Fibroblast of skin of right quadriceps (primary cell): ENCODE measurements around the gene SLC35F6.

ENCODE experiments used
- DNase-seq: peaks from one replicate; pipeline ENCODE4 v3.0.0-alpha.2; 2013

Gene SLC35F6

GRCh38 chr2:26764078-26764887 lies at the start of gene SLC35F6:
TSS of gene SLC35F6 (plus strand) at chr2:26764284. CDS start at chr2:26764350, 66 bp downstream.
- DNase-seq, result peak; percentile 81

GRCh38 chr2:26715528-26716270 lies 48.4 kb upstream of the SLC35F6 start:
- DNase-seq, result no peak

- no peak for DNase-seq
Measured at GRCh38 chr2:26716340-26716739, 47.7 kb upstream of the SLC35F6 start.

- DNase-seq, result no peak
Measured at GRCh38 chr2:26716769-26717168, 47.3 kb upstream of the SLC35F6 start.

GRCh38 chr2:26717362-26717761 lies 46.7 kb upstream of the SLC35F6 start:
- DNase-seq, result no peak

GRCh38 chr2:26718949-26719686 lies 45.0 kb upstream of the SLC35F6 start:
- no peak for DNase-seq

GRCh38 chr2:26720322-26721114 lies 43.6 kb upstream of the SLC35F6 start:
- DNase-seq, result peak; percentile 38

- no peak for DNase-seq
Measured at GRCh38 chr2:26721115-26722032, 42.7 kb upstream of the SLC35F6 start.

GRCh38 chr2:26722328-26722727 lies 41.8 kb upstream of the SLC35F6 start:
- no peak for DNase-seq

GRCh38 chr2:26722911-26723310 lies 41.2 kb upstream of the SLC35F6 start:
- DNase-seq, result no peak

- no peak for DNase-seq
Measured at GRCh38 chr2:26723475-26723874, 40.6 kb upstream of the SLC35F6 start.

GRCh38 chr2:26723991-26724750 lies 39.9 kb upstream of the SLC35F6 start:
- DNase-seq, result peak; percentile 32

GRCh38 chr2:26724784-26725520 lies 39.1 kb upstream of the SLC35F6 start:
- no peak for DNase-seq

GRCh38 chr2:26725521-26725820 lies 38.6 kb upstream of the SLC35F6 start:
- no peak for DNase-seq

GRCh38 chr2:26726228-26726627 lies 37.9 kb upstream of the SLC35F6 start:
- DNase-seq, result no peak

- peak; percentile 19 for DNase-seq
Measured at GRCh38 chr2:26727641-26728561, 36.2 kb upstream of the SLC35F6 start.

- DNase-seq, result no peak
Measured at GRCh38 chr2:26729311-26729710, 34.8 kb upstream of the SLC35F6 start.

GRCh38 chr2:26730549-26731344 lies 33.3 kb upstream of the SLC35F6 start:
- DNase-seq, result no peak
